Loucy (cell line): ENCODE measurements around the gene SHROOM3.

Experiments
- H2AFZ ChIP-seq: fragments of 200-600 bp; sonication (generic); 2 replicates; pipeline ENCODE4 v1.6.0; 2016; ENCODE audit warnings: antibody characterized with exemption, mild to moderate bottlenecking, low read length, moderate library complexity
- H3F3A ChIP-seq: fragments of 200-600 bp; 2 replicates; pipeline ENCODE4 v1.6.0; 2016; ENCODE audit warnings: antibody characterized with exemption, low read depth, mild to moderate bottlenecking
- H3K27me3 ChIP-seq: fragments of 200-600 bp; sonication (generic); 2 replicates; pipeline ENCODE4 v1.6.1; 2014; ENCODE audit warnings: low read length, mild to moderate bottlenecking; ENCODE audit not compliant: insufficient read depth, poor library complexity, severe bottlenecking
- H3K36me3 ChIP-seq: fragments of 200-600 bp; sonication (generic); 2 replicates; pipeline ENCODE4 v1.6.1; 2016; ENCODE audit warnings: low read length; ENCODE audit not compliant: insufficient read depth
- H3K4me1 ChIP-seq: fragments of 200-600 bp; sonication (generic); 2 replicates; pipeline ENCODE4 v1.5.1; 2014; ENCODE audit warnings: low read length, mild to moderate bottlenecking; ENCODE audit not compliant: insufficient read depth, poor library complexity, severe bottlenecking
- H3K4me2 ChIP-seq: fragments of 200-600 bp; sonication (generic); 2 replicates; pipeline ENCODE4 v1.6.0; 2014; ENCODE audit warnings: antibody characterized with exemption, low read length, low read depth, mild to moderate bottlenecking; ENCODE audit not compliant: poor library complexity, severe bottlenecking
- H3K4me3 ChIP-seq: fragments of 200-600 bp; sonication (generic); 2 replicates; pipeline ENCODE4 v1.5.1; 2014; ENCODE audit warnings: low read length, mild to moderate bottlenecking, mixed read lengths; ENCODE audit not compliant: poor library complexity, severe bottlenecking
- H3K79me2 ChIP-seq: fragments of 200-600 bp; sonication (generic); 2 replicates; pipeline ENCODE4 v1.6.1; 2014; ENCODE audit warnings: low read length; ENCODE audit not compliant: insufficient read depth
- H3K9ac ChIP-seq: fragments of 200-600 bp; sonication (generic); 2 replicates; pipeline ENCODE4 v1.6.0; 2014; ENCODE audit warnings: mild to moderate bottlenecking, low read depth, low read length, moderate library complexity; ENCODE audit not compliant: poor library complexity, severe bottlenecking
- H3K9me2 ChIP-seq: fragments of 200-600 bp; sonication (generic); replicated peaks from 2 replicates; pipeline ENCODE4 v1.6.1; 2016; ENCODE audit warnings: low read depth, low read length, mixed read lengths
- H3K9me3 ChIP-seq: fragments of 200-600 bp; sonication (generic); 2 replicates; pipeline ENCODE4 v1.6.1; 2014; ENCODE audit warnings: mild to moderate bottlenecking, antibody characterized with exemption, low read length, low read depth; ENCODE audit not compliant: insufficient read depth
- H4K20me1 ChIP-seq: fragments of 200-600 bp; sonication (generic); 2 replicates; pipeline ENCODE4 v1.6.0; 2014; ENCODE audit warnings: antibody characterized with exemption, low read length, mild to moderate bottlenecking; ENCODE audit not compliant: insufficient read depth, poor library complexity, severe bottlenecking
- CTCF ChIP-seq: fragments of 200-600 bp; sonication (generic); conservative IDR thresholded peaks from 2 replicates; pipeline ENCODE4 v1.5.1; 2014; ENCODE audit warnings: mild to moderate bottlenecking, antibody characterized with exemption, low read length
- EZH2phosphoT487 ChIP-seq: fragments of 200-600 bp; IDR thresholded peaks from 2 replicates; pipeline ENCODE4 v1.6.1; 2018; ENCODE audit warnings: antibody characterized with exemption, mild to moderate bottlenecking, moderate library complexity, borderline replicate concordance

The SHROOM3 gene

DNA sequence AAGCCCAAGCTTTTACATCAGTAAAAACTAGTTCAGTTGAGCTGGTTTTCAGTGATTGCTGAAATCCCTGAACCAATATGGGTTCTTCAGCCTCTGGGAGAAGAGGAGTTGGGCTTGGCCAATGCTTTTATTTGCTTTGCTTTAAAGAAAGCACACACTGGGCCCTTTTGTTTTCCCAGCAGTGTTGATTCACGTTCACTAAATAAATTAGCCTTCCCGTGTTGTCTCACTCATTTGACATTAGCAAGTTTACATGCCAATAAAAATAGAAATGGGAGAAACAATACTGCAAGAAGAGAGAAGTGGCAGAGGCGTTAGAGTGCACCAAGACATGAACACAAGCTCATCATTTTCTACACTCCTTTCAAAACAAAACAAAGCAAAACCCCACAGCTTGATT, 136.2 kb downstream of the SHROOM3 start:
- no peak overlapping the region for H3K4me2 ChIP-seq

GRCh38 chr4:76572224-76572623, 137.2 kb downstream of the SHROOM3 start:
- Histone ChIP-seq H4K20me1 (no peaks in the 10 kb centered on the region), H3K4me3 (no peak overlapping the region), H2AFZ (no peak overlapping the region), H3K4me1 (peaks cover 17% of the 10 kb centered on the region), H3K9me3 (no peaks in the 10 kb centered on the region), H3K9ac (no peak overlapping the region), H3K79me2 (no peaks in the 10 kb centered on the region), H3K36me3 (no peaks in the 10 kb centered on the region), H3K27me3 (no peaks in the 10 kb centered on the region), H3K9me2 (no peaks in the 10 kb centered on the region), H3K4me2 (no peak overlapping the region), H3F3A (no peaks in the 10 kb centered on the region)
- TF ChIP-seq CTCF (no peak), EZH2phosphoT487 (no peak)

More for the DNA sequence above, 136.2 kb downstream of the SHROOM3 start:
- TF ChIP-seq EZH2phosphoT487 (no peak), CTCF (no peak)
- no peaks in the 10 kb centered on the region for H4K20me1 ChIP-seq
- no peaks in the 10 kb centered on the region for H3K79me2 ChIP-seq
- no peak overlapping the region; the same call in 1 of the 2 replicates for H2AFZ ChIP-seq
- no peaks in the 10 kb centered on the region for H3K9me2 ChIP-seq
- no peak overlapping the region for H3K4me3 ChIP-seq
- H3K9ac ChIP-seq: no peak overlapping the region
- H3K27me3 ChIP-seq: no peaks in the 10 kb centered on the region
- H3K4me1 ChIP-seq: peaks cover 17% of the 10 kb centered on the region
- H3F3A ChIP-seq: no peaks in the 10 kb centered on the region
- H3K9me3 ChIP-seq: no peaks in the 10 kb centered on the region
- H3K36me3 ChIP-seq: no peaks in the 10 kb centered on the region

DNA sequence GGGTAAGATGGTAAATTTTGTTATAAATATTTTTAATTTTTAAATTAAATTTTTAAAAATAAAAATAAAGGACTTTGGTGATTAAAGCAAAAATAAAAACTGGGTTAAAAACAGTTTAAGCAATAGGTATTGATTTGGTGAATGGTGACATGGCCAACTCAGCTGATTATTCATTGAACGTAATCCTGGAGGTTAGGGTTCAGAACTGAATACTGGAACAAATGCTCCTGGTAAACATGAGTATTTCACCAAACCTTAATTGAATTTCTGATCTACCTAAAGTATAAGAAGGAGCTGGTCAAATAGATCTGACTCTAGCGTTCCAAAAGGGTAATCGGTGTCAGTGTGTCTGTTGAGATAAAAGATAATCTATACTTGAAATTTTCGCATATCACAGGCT, 141.8 kb downstream of the SHROOM3 start:
- no peaks in the 10 kb centered on the region for H3F3A ChIP-seq
- TF ChIP-seq EZH2phosphoT487 (no peak), CTCF (no peak)
- H3K4me2 ChIP-seq: no peak overlapping the region
- no peaks in the 10 kb centered on the region for H3K9me3 ChIP-seq
- no peak overlapping the region for H3K4me3 ChIP-seq
- no peaks in the 10 kb centered on the region for H3K79me2 ChIP-seq
- H2AFZ ChIP-seq: no peak overlapping the region
- H3K4me1 ChIP-seq: peaks cover 11% of the 10 kb centered on the region
- no peaks in the 10 kb centered on the region for H3K36me3 ChIP-seq
- H3K9ac ChIP-seq: no peak overlapping the region
- no peaks in the 10 kb centered on the region for H4K20me1 ChIP-seq
- no peaks in the 10 kb centered on the region for H3K27me3 ChIP-seq
- no peaks in the 10 kb centered on the region for H3K9me2 ChIP-seq
